C4-2B (cell line): ENCODE data around the gene GAA.

Experiments
- ZFX ChIP-seq: fragments of 450-650 bp; IDR thresholded peaks from 2 replicates; pipeline ENCODE4 v1.6.1; 2017
- TF ChIP-seq, protein P1 (sequence below): fragments of 450-650 bp; conservative IDR thresholded peaks from 2 replicates; pipeline ENCODE4 v1.5.1; 2017; ENCODE audit warnings: mild to moderate bottlenecking

DNA sequence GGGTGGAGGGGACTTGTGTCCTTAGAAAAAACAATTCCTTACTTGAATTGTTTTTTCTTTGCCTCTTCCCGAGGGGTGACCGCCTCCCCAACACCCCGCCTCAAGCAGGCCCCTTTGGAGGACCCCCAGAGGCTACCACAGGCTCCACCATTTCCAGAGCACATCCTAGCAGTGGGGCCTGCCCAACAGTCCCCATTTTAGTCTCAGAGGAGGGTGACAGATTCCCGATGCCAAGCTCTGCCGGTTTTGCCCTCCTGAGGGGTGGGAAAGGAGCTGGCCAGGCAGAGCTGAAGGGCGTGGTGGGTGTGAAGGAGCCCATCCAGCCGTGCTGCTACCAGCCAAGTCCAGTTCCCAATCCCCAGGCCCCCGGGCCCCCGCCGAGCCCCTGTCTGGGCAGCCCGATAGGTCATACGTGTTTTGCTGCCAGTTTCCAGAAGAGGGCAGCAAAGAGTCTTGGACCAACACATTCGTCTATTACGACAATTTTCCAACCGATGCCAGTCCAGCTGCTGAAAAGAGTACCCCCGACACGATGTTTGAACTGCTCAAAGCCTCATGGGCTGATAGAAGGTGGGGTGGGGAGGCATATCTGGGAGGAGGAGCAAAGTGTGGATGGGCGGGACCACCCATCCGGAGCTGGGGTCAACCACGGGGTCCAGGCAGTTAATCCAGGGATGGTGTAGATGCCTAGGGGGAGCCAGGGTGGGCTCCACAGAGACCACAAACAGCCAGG lies 18.8 kb upstream of the GAA start:
- TF ChIP-seq, protein P1, sequence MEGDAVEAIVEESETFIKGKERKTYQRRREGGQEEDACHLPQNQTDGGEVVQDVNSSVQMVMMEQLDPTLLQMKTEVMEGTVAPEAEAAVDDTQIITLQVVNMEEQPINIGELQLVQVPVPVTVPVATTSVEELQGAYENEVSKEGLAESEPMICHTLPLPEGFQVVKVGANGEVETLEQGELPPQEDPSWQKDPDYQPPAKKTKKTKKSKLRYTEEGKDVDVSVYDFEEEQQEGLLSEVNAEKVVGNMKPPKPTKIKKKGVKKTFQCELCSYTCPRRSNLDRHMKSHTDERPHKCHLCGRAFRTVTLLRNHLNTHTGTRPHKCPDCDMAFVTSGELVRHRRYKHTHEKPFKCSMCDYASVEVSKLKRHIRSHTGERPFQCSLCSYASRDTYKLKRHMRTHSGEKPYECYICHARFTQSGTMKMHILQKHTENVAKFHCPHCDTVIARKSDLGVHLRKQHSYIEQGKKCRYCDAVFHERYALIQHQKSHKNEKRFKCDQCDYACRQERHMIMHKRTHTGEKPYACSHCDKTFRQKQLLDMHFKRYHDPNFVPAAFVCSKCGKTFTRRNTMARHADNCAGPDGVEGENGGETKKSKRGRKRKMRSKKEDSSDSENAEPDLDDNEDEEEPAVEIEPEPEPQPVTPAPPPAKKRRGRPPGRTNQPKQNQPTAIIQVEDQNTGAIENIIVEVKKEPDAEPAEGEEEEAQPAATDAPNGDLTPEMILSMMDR = peak; percentile 92
- no peak for TF ChIP-seq ZFX
